IMR-90 (cell line): Measurements from ENCODE around the gene DDX31. TPM values are rescaled to one million over a fixed set of nuclear protein-coding genes. Genes with fewer than 3 reads are reported as not detected.

Experiments used
- ATAC-seq: fragments of 200-7000 bp; cut with Tn5 transposase; 2 replicates; pipeline ENCODE4 v1.9.1; 2020; ENCODE audit warnings: low read depth, mild to moderate bottlenecking, moderate library complexity
- BruUV-seq: library from RNA; stranded (reverse); fragments of 400-500 nt; replicated peaks from 2 replicates; lab custom pipeline; 2021; lab: Mats Ljungman, UMichigan
- CTCF ChIA-PET: fragments of 300-600 bp; formaldehyde crosslinking; extraction: SDS; loops from one replicate; lab custom pipeline; 2021; ENCODE audit warnings: antibody characterized with exemption; lab: Yijun Ruan, JAX
- POLR2A ChIA-PET: fragments of 300-600 bp; sonication (Branson Sonifier 250); formaldehyde crosslinking; loops from one replicate; lab custom pipeline; 2022; ENCODE audit warnings: antibody characterized with exemption; ENCODE audit not compliant: unreplicated experiment; lab: Charles Lee
- DNase-seq: peaks from one replicate; pipeline ENCODE4 v3.0.0; 2013
- H2AFZ ChIP-seq: replicated peaks from 2 replicates; pipeline ENCODE3; 2013; ENCODE audit warnings: low read length, mild to moderate bottlenecking; ENCODE audit not compliant: poor library complexity
- H2AK5ac ChIP-seq: 2 replicates; pipeline ENCODE4 v1.6.1; 2013; ENCODE audit warnings: low read depth, low read length, inconsistent platforms
- H2AK9ac ChIP-seq: replicated peaks from 2 replicates; pipeline ENCODE3; 2013; ENCODE audit warnings: mild to moderate bottlenecking, low read depth, low read length, moderate library complexity; ENCODE audit not compliant: poor library complexity
- H2BK120ac ChIP-seq: 2 replicates; pipeline ENCODE4 v1.6.1; 2013; ENCODE audit warnings: low read depth, low read length, inconsistent platforms
- H2BK15ac ChIP-seq: 3 replicates; pipeline ENCODE4 v1.6.1; 2013; ENCODE audit warnings: low read depth, low read length, inconsistent platforms
- H2BK20ac ChIP-seq: 2 replicates; pipeline ENCODE4 v1.6.1; 2013; ENCODE audit warnings: low read depth, mild to moderate bottlenecking, inconsistent platforms, low read length, moderate library complexity
- H2BK5ac ChIP-seq: 2 replicates; pipeline ENCODE4 v1.6.1; 2013; ENCODE audit warnings: mild to moderate bottlenecking, low read depth, low read length, inconsistent platforms; ENCODE audit not compliant: poor library complexity, severe bottlenecking
- H3K14ac ChIP-seq: replicated peaks from 2 replicates; pipeline ENCODE4 v1.6.1; 2013; ENCODE audit warnings: low read depth, low read length, inconsistent platforms
- H3K18ac ChIP-seq: 2 replicates; pipeline ENCODE4 v1.6.1; 2013; ENCODE audit warnings: low read depth, low read length, control low read depth
- H3K23ac ChIP-seq: 2 replicates; pipeline ENCODE4 v1.6.1; 2013; ENCODE audit warnings: low read depth, low read length, inconsistent platforms
- H3K27ac ChIP-seq: 2 replicates; pipeline ENCODE4 v1.5.1; 2013; ENCODE audit warnings: mild to moderate bottlenecking, control low read depth, low read length; ENCODE audit not compliant: insufficient read depth
- H3K27me3 ChIP-seq: 2 replicates; pipeline ENCODE4 v1.6.1; 2013; ENCODE audit warnings: low read length; ENCODE audit not compliant: control insufficient read depth, insufficient read depth
- H3K36me3 ChIP-seq: 2 replicates; pipeline ENCODE4 v1.6.1; 2013; ENCODE audit warnings: low read length, mixed read lengths; ENCODE audit not compliant: control insufficient read depth, insufficient read depth
- H3K4ac ChIP-seq: 2 replicates; pipeline ENCODE4 v1.6.1; 2013; ENCODE audit warnings: low read depth, low read length, inconsistent platforms
- H3K4me1 ChIP-seq: 2 replicates; pipeline ENCODE4 v1.6.1; 2013; ENCODE audit warnings: low read length, mixed read lengths; ENCODE audit not compliant: control insufficient read depth, insufficient read depth
- H3K4me2 ChIP-seq: 2 replicates; pipeline ENCODE4 v1.6.1; 2013; ENCODE audit warnings: low read depth, mild to moderate bottlenecking, control low read depth, low read length, moderate library complexity
- H3K4me3 ChIP-seq: 2 replicates; pipeline ENCODE4 v1.5.1; 2013; ENCODE audit warnings: low read depth, mild to moderate bottlenecking, control low read depth, low read length, moderate library complexity; ENCODE audit not compliant: insufficient read depth
- H3K56ac ChIP-seq: 2 replicates; pipeline ENCODE4 v1.6.1; 2013; ENCODE audit warnings: low read length, inconsistent platforms; ENCODE audit not compliant: insufficient read depth; ENCODE audit errors: extremely low read depth
- H3K79me1 ChIP-seq, 2 experiments: 2 replicates each; pipeline ENCODE4 v1.6.1; 2013; ENCODE audit warnings: low read length in 2 of 2, inconsistent platforms in 1 of 2, low read depth in 1 of 2
- H3K9ac ChIP-seq: 2 replicates; pipeline ENCODE4 v1.6.1; 2013; ENCODE audit warnings: low read depth, low read length, control low read depth
- H3K9me1 ChIP-seq: 2 replicates; pipeline ENCODE4 v1.6.1; 2013; ENCODE audit warnings: low read length, inconsistent platforms; ENCODE audit not compliant: insufficient read depth
- H3K9me3 ChIP-seq: 2 replicates; pipeline ENCODE4 v1.6.1; 2013; ENCODE audit warnings: low read length; ENCODE audit not compliant: control insufficient read depth, insufficient read depth
- H4K20me1 ChIP-seq: 2 replicates; pipeline ENCODE4 v1.6.1; 2013; ENCODE audit warnings: low read length, inconsistent platforms; ENCODE audit not compliant: insufficient read depth
- H4K5ac ChIP-seq: 2 replicates; pipeline ENCODE4 v1.6.1; 2013; ENCODE audit warnings: mild to moderate bottlenecking, low read depth, low read length, control low read depth
- H4K8ac ChIP-seq, 2 experiments: 2 replicates each; pipeline ENCODE4 v1.6.1; 2013; ENCODE audit warnings: low read depth in 2 of 2, low read length in 2 of 2, control low read depth in 1 of 2, inconsistent platforms in 1 of 2
- H4K91ac ChIP-seq: 2 replicates; pipeline ENCODE4 v1.6.1; 2013; ENCODE audit warnings: low read depth, low read length, inconsistent platforms; ENCODE audit not compliant: insufficient read depth
- BHLHE40 ChIP-seq: fragments of 150-350 bp; IDR thresholded peaks from 2 replicates; pipeline ENCODE4 v1.6.1; 2016; ENCODE audit warnings: mild to moderate bottlenecking, low read depth, low read length
- CEBPB ChIP-seq: IDR thresholded peaks from 2 replicates; pipeline ENCODE4 v1.6.1; 2012; ENCODE audit warnings: low read depth, low read length, improper control_type of control experiment
- CHD1 ChIP-seq: IDR thresholded peaks from 2 replicates; pipeline ENCODE4 v1.6.1; 2012; ENCODE audit warnings: low read depth, low read length, improper control_type of control experiment
- CTCF ChIP-seq: conservative IDR thresholded peaks from 2 replicates; pipeline ENCODE4 v1.5.1; 2012; ENCODE audit warnings: mild to moderate bottlenecking, low read depth, low read length, improper control_type of control experiment
- ELK1 ChIP-seq: fragments of 150-350 bp; IDR thresholded peaks from 2 replicates; pipeline ENCODE4 v1.6.1; 2016; ENCODE audit warnings: low read depth, mild to moderate bottlenecking, low read length, moderate library complexity, borderline replicate concordance
- FOS ChIP-seq: fragments of 150-350 bp; IDR thresholded peaks from 2 replicates; pipeline ENCODE4 v1.6.1; 2016; ENCODE audit warnings: low read depth, low read length
- MAFK ChIP-seq: IDR thresholded peaks from 2 replicates; pipeline ENCODE4 v1.6.1; 2012; ENCODE audit warnings: low read depth, low read length, improper control_type of control experiment
- MAZ ChIP-seq: IDR thresholded peaks from 2 replicates; pipeline ENCODE4 v1.6.1; 2012; ENCODE audit warnings: low read depth, mild to moderate bottlenecking, low read length, improper control_type of control experiment, moderate library complexity, borderline replicate concordance
- MXI1 ChIP-seq: IDR thresholded peaks from 2 replicates; pipeline ENCODE4 v1.6.1; 2012; ENCODE audit warnings: low read depth, mild to moderate bottlenecking, low read length, moderate library complexity, borderline replicate concordance
- NFE2L2 ChIP-seq: fragments of 150-350 bp; IDR thresholded peaks from 2 replicates; pipeline ENCODE4 v1.6.1; 2016; ENCODE audit warnings: low read depth, mild to moderate bottlenecking, low read length
- POLR2A ChIP-seq: IDR thresholded peaks from 2 replicates; pipeline ENCODE4 v1.6.1; 2012; ENCODE audit warnings: mild to moderate bottlenecking, low read depth, low read length
- RAD21 ChIP-seq: IDR thresholded peaks from 2 replicates; pipeline ENCODE4 v1.6.1; 2012; ENCODE audit warnings: low read length, improper control_type of control experiment
- RCOR1 ChIP-seq: IDR thresholded peaks from 2 replicates; pipeline ENCODE4 v1.6.1; 2012; ENCODE audit warnings: mild to moderate bottlenecking, low read length, improper control_type of control experiment; ENCODE audit not compliant: insufficient replicate concordance
- RFX5 ChIP-seq: IDR thresholded peaks from 2 replicates; pipeline ENCODE4 v1.8.0; 2012; ENCODE audit warnings: low read depth, mild to moderate bottlenecking, low read length, moderate library complexity
- WGBS, 2 experiments: methylation state at CpG; one replicate each; pipeline versions ENCODE4 v1.1.5 to v1.1.7; 2013; ENCODE audit warnings: missing lambda C conversion rate in 2 of 2; ENCODE audit not compliant: insufficient read length in 1 of 2; ENCODE audit errors: extremely low coverage in 2 of 2; 5-methylcytosine and 5-hydroxymethylcytosine counted together
- dilution Hi-C: fragments of 300-500 bp; cut with HindIII; formaldehyde crosslinking; loops from one replicate; pipeline ENCODE4 v1.14.3; 2018; ENCODE audit warnings: low sequenced_read_pairs; ENCODE audit not compliant: unreplicated experiment
- in situ Hi-C: fragments of 300-500 bp; cut with MboI; formaldehyde crosslinking; loops from 3 replicates; pipeline ENCODE4 v1.14.3; 2019; ENCODE audit warnings: low sequenced_read_pairs, inconsistent platforms, mixed read lengths
- intact Hi-C: fragments of 100-400 bp; cut with micrococcal nuclease; formaldehyde crosslinking; loops from 2 replicates; pipeline ENCODE4 v1.10.0; 2022
- polyA plus RNA-seq, 3 experiments: library from polyadenylated mRNA; depleted of rRNA; stranded (reverse); fragments of >200 nt; gene quantifications; 2 replicates each; pipeline ENCODE4 v1.2.3, GENCODE V29; 2012; ENCODE audit warnings: low replicate concordance in 1 of 3
- total RNA-seq: library from RNA; depleted of rRNA; stranded (reverse); fragments of >200 nt; gene quantifications from 2 replicates; pipeline ENCODE4 v1.2.3, GENCODE V29; 2012
- TF ChIP-seq, protein P1 (sequence below): fragments of 150-350 bp; IDR thresholded peaks from 2 replicates; pipeline ENCODE4 v1.6.1; 2017; ENCODE audit warnings: mild to moderate bottlenecking, antibody characterized with exemption, low read length, low read depth

The DDX31 gene
- total and polyA plus RNA-seq, 2 of the 4 experiments (the other 2 are of a cell fraction) = 10.7 to 14.0 TPM

- ATAC-seq (no peak), DNase-seq (no peak)
- Histone ChIP-seq H2BK5ac (no peak overlapping the region), H2BK20ac (no peak overlapping the region), H4K91ac (no peak overlapping the region), H3K14ac (no peak overlapping the region), H3K4me2 (no peak overlapping the region), H3K27ac (no peak overlapping the region), H3K9ac (no peak overlapping the region), H2AK5ac (no peak overlapping the region), H4K5ac (no peak overlapping the region), H2BK120ac (no peak overlapping the region), H3K4ac (no peak overlapping the region), H3K9me3 (no peaks in the 10 kb centered on the region), H3K23ac (no peak overlapping the region), H2AK9ac (no peak overlapping the region), H3K79me1 (peaks cover 0 to 6% of the 10 kb centered on the region in 2 experiments; a peak in 2 of 4 replicates), H3K36me3 (peaks cover 25% of the 10 kb centered on the region), H3K9me1 (peaks cover 15% of the 10 kb centered on the region), H4K20me1 (peaks cover 20% of the 10 kb centered on the region; the same call in 1 of the 2 replicates), H2BK15ac (no peak overlapping the region), H3K4me3 (no peak overlapping the region), H3K4me1 (peaks cover 7% of the 10 kb centered on the region), H3K27me3 (no peaks in the 10 kb centered on the region), H4K8ac (no peak overlapping the region), H2AFZ (peak overlapping the region; percentile 5), H3K18ac (no peak overlapping the region), H3K56ac (no peak overlapping the region)
- CTCF ChIA-PET = no interaction called here
- intact Hi-C loops (no loop called here), dilution Hi-C loops (no loop called here), in situ Hi-C loops (no loop called here)
- POLR2A ChIA-PET = no interaction called here
- no TSS peak for BruUV-seq
- TF ChIP-seq BHLHE40 (no peak), CHD1 (no peak), RCOR1 (no peak), CTCF (no peak), ELK1 (no peak), NFE2L2 (no peak), CEBPB (no peak), MXI1 (no peak), MAZ (no peak), POLR2A (no peak), MAFK (no peak), RAD21 (no peak), RFX5 (no peak), FOS (no peak)
- TF ChIP-seq, protein P1, sequence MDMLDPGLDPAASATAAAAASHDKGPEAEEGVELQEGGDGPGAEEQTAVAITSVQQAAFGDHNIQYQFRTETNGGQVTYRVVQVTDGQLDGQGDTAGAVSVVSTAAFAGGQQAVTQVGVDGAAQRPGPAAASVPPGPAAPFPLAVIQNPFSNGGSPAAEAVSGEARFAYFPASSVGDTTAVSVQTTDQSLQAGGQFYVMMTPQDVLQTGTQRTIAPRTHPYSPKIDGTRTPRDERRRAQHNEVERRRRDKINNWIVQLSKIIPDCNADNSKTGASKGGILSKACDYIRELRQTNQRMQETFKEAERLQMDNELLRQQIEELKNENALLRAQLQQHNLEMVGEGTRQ = no peak
- WGBS, 2 experiments = no CpG with 5 or more reads among the region's 6 CpGs
Observed at GRCh38 chr9:132605387-132605786, 64.4 kb downstream of the DDX31 start.
